H1 (cell line): ENCODE measurements around the gene EN1. TPM values are rescaled to one million over a fixed set of nuclear protein-coding genes. Genes with fewer than 3 reads are reported as not detected.

Source experiments
- CTCF ChIA-PET: fragments of 300-600 bp; sonication (Branson Sonifier 250); formaldehyde crosslinking; loops from one replicate; lab custom pipeline; 2021; ENCODE audit not compliant: partially characterized antibody; lab: Charles Lee
- POLR2A ChIA-PET: fragments of 300-600 bp; sonication (Branson Sonifier 250); formaldehyde crosslinking; loops from one replicate; lab custom pipeline; 2021; ENCODE audit warnings: inconsistent platforms; ENCODE audit not compliant: partially characterized antibody; lab: Charles Lee
- DNase-seq, 2 experiments: peaks; one replicate each; pipeline versions ENCODE4 v3.0.0 to v3.0.0-alpha.2; 2010 to 2022; ENCODE audit warnings: low spot score in 2 of 2, low read depth in 1 of 2, mixed read lengths in 1 of 2
- FAIRE-seq: peaks from 2 replicates; lab custom pipeline; 2011; peaks lifted over from hg19 to GRCh38; lab: Jason Lieb, UNC
- H2AFZ ChIP-seq: 2 replicates; pipeline ENCODE4 v1.8.1; 2012; ENCODE audit warnings: low read length, inconsistent platforms
- H2AK5ac ChIP-seq: 2 replicates; pipeline ENCODE4 v1.6.1; 2013; ENCODE audit warnings: low read depth, low read length
- H2BK120ac ChIP-seq: replicated peaks from 2 replicates; pipeline ENCODE3; 2013; ENCODE audit warnings: low read depth, low read length, inconsistent platforms
- H2BK12ac ChIP-seq: 2 replicates; pipeline ENCODE4 v1.6.1; 2013; ENCODE audit warnings: low read depth, low read length
- H2BK15ac ChIP-seq: 2 replicates; pipeline ENCODE4 v1.6.1; 2013; ENCODE audit warnings: low read length
- H2BK20ac ChIP-seq: 2 replicates; pipeline ENCODE4 v1.6.1; 2013; ENCODE audit warnings: low read length
- H2BK5ac ChIP-seq: 2 replicates; pipeline ENCODE4 v1.6.1; 2013; ENCODE audit warnings: low read depth, low read length
- H3K14ac ChIP-seq: 2 replicates; pipeline ENCODE4 v1.6.1; 2013; ENCODE audit warnings: inconsistent platforms; ENCODE audit not compliant: insufficient read length
- H3K18ac ChIP-seq: 2 replicates; pipeline ENCODE4 v1.6.1; 2013; ENCODE audit warnings: low read length; ENCODE audit errors: extremely low read depth
- H3K23ac ChIP-seq: 2 replicates; pipeline ENCODE4 v1.6.1; 2013; ENCODE audit warnings: inconsistent platforms; ENCODE audit not compliant: insufficient read length
- H3K23me2 ChIP-seq: 2 replicates; pipeline ENCODE4 v1.6.1; 2013; ENCODE audit warnings: low read depth, low read length
- H3K27ac ChIP-seq: 2 replicates; pipeline ENCODE4 v1.6.1; 2011; ENCODE audit warnings: low read depth, low read length, inconsistent platforms
- H3K27me3 ChIP-seq, 4 experiments: replicated peaks in 1 of 4; 1 replicate in 1 of 4; 2 replicates in 3 of 4; pipeline versions ENCODE4 v1.6.1 to v1.8.1; 2011 to 2013; ENCODE audit warnings: low read length in 3 of 4, mild to moderate bottlenecking in 3 of 4, inconsistent platforms in 2 of 4, mixed read lengths in 2 of 4, moderate library complexity in 1 of 4; ENCODE audit not compliant: control insufficient read depth in 3 of 4, insufficient read depth in 3 of 4; ENCODE audit errors: extremely low read depth in 1 of 4
- H3K36me3 ChIP-seq, 4 experiments: 2 replicates each; pipeline versions ENCODE4 v1.6.1 to v1.8.1; 2011 to 2013; ENCODE audit warnings: mild to moderate bottlenecking in 4 of 4, low read length in 3 of 4, moderate library complexity in 2 of 4, control low read depth in 1 of 4, inconsistent platforms in 1 of 4; ENCODE audit not compliant: insufficient read depth in 4 of 4, control insufficient read depth in 2 of 4
- H3K4ac ChIP-seq: replicated peaks from 2 replicates; pipeline ENCODE3; 2013; ENCODE audit warnings: low read length, low read depth, mixed read lengths, inconsistent platforms; ENCODE audit not compliant: insufficient read length
- H3K4me1 ChIP-seq, 4 experiments: replicated peaks in 1 of 4; 1 replicate in 1 of 4; 2 replicates in 3 of 4; pipeline versions ENCODE4 v1.6.1 to v1.8.1; 2011 to 2013; ENCODE audit warnings: low read length in 3 of 4, inconsistent platforms in 2 of 4, mixed read lengths in 1 of 4; ENCODE audit not compliant: insufficient read depth in 4 of 4, control insufficient read depth in 3 of 4
- H3K4me2 ChIP-seq, 2 experiments: 2 replicates each; pipeline versions ENCODE4 v1.6.1 to v1.8.1; 2011 to 2013; ENCODE audit warnings: low read depth in 2 of 2, low read length in 2 of 2, control low read depth in 1 of 2, inconsistent platforms in 1 of 2, mild to moderate bottlenecking in 1 of 2; ENCODE audit not compliant: insufficient read depth in 1 of 2
- H3K4me3 ChIP-seq, 4 experiments: fragments of 200-600, 300-600 bp in 1 of 4; sonication (generic), shearing (Covaris generic), sonication (Bioruptor Twin) in 1 of 4; 2 replicates each; pipeline versions ENCODE4 v1.5.1 to v1.8.1; 2011 to 2016; ENCODE audit warnings: low read length in 4 of 4, low read depth in 3 of 4, control low read depth in 2 of 4, inconsistent platforms in 2 of 4, mild to moderate bottlenecking in 2 of 4, mixed read lengths in 1 of 4, moderate library complexity in 1 of 4; ENCODE audit not compliant: insufficient read depth in 2 of 4; ENCODE audit errors: extremely low read depth in 1 of 4
- H3K56ac ChIP-seq: replicated peaks from 2 replicates; pipeline ENCODE3; 2013; ENCODE audit warnings: low read depth, mild to moderate bottlenecking, mixed read lengths, low read length, inconsistent platforms; ENCODE audit not compliant: insufficient read length
- H3K79me1 ChIP-seq: 2 replicates; pipeline ENCODE4 v1.6.1; 2013; ENCODE audit warnings: low read depth, low read length, control low read depth
- H3K79me2 ChIP-seq, 2 experiments: 2 replicates each; pipeline versions ENCODE4 v1.6.1 to v1.8.1; 2012 to 2013; ENCODE audit warnings: low read length in 2 of 2, mild to moderate bottlenecking in 2 of 2, inconsistent platforms in 1 of 2; ENCODE audit not compliant: insufficient read depth in 2 of 2, control insufficient read depth in 1 of 2
- H3K9ac ChIP-seq, 4 experiments: replicated peaks in 1 of 4; 1 replicate in 1 of 4; 2 replicates in 3 of 4; pipeline versions ENCODE4 v1.6.1 to v1.8.1; 2011 to 2013; ENCODE audit warnings: low read depth in 3 of 4, low read length in 3 of 4, control low read depth in 2 of 4, mild to moderate bottlenecking in 2 of 4, moderate library complexity in 2 of 4, inconsistent platforms in 1 of 4; ENCODE audit errors: extremely low read depth in 1 of 4
- H3K9me3 ChIP-seq, 2 experiments: 2 replicates each; pipeline versions ENCODE4 v1.6.1 to v1.8.1; 2012 to 2013; ENCODE audit warnings: mild to moderate bottlenecking in 2 of 2, moderate library complexity in 2 of 2, control low read depth in 1 of 2, inconsistent platforms in 1 of 2, low read depth in 1 of 2, low read length in 1 of 2, mixed read lengths in 1 of 2; ENCODE audit not compliant: insufficient read depth in 2 of 2
- H4K20me1 ChIP-seq, 2 experiments: replicated peaks in 1 of 2; 2 replicates each; pipeline versions ENCODE3 to v1.8.1; 2011 to 2013; ENCODE audit warnings: inconsistent platforms in 2 of 2, low read length in 2 of 2, mild to moderate bottlenecking in 1 of 2; ENCODE audit not compliant: insufficient read depth in 2 of 2, control insufficient read depth in 1 of 2
- H4K5ac ChIP-seq: 2 replicates; pipeline ENCODE4 v1.6.1; 2013; ENCODE audit warnings: low read length, low read depth, mixed read lengths, inconsistent platforms; ENCODE audit not compliant: insufficient read length
- H4K8ac ChIP-seq: 2 replicates; pipeline ENCODE4 v1.8.0; 2013; ENCODE audit warnings: mild to moderate bottlenecking, moderate library complexity, low read length, inconsistent platforms; ENCODE audit not compliant: insufficient read depth; ENCODE audit errors: extremely low read depth
- H4K91ac ChIP-seq: replicated peaks from 2 replicates; pipeline ENCODE3; 2013; ENCODE audit warnings: low read length, mixed read lengths, inconsistent platforms; ENCODE audit not compliant: insufficient read length
- ATF3 ChIP-seq: IDR thresholded peaks from 2 replicates; pipeline ENCODE4 v1.6.1; 2011; ENCODE audit warnings: low read depth, mild to moderate bottlenecking, low read length; ENCODE audit not compliant: insufficient read depth
- BACH1 ChIP-seq: IDR thresholded peaks from 2 replicates; pipeline ENCODE4 v1.6.1; 2012; ENCODE audit warnings: low read length, improper control_type of control experiment
- CEBPB ChIP-seq: IDR thresholded peaks from 2 replicates; pipeline ENCODE4 v1.6.1; 2012; ENCODE audit warnings: low read depth, low read length
- HDAC2 ChIP-seq, 2 experiments: fragments of 300-600 bp in 1 of 2; sonication (generic) in 1 of 2; IDR thresholded peaks; 2 replicates each; pipeline ENCODE4 v1.6.1; 2011 to 2012; ENCODE audit warnings: low read depth in 2 of 2, low read length in 2 of 2, mild to moderate bottlenecking in 2 of 2, moderate library complexity in 2 of 2, borderline replicate concordance in 1 of 2, inconsistent platforms in 1 of 2
- MAFK ChIP-seq: IDR thresholded peaks from 2 replicates; pipeline ENCODE4 v1.6.1; 2012; ENCODE audit warnings: low read depth, mild to moderate bottlenecking, improper control_type of control experiment, low read length
- NANOG ChIP-seq: IDR thresholded peaks from 2 replicates; pipeline ENCODE4 v1.6.1; 2011; ENCODE audit warnings: low read length, low read depth, mild to moderate bottlenecking, inconsistent platforms; ENCODE audit not compliant: insufficient read depth, poor library complexity, severe bottlenecking
- NRF1 ChIP-seq: IDR thresholded peaks from 2 replicates; pipeline ENCODE4 v1.6.1; 2011; ENCODE audit warnings: mild to moderate bottlenecking, low read depth, low read length, improper control_type of control experiment
- POLR2A ChIP-seq, 2 experiments: IDR thresholded peaks; 1 replicate in 1 of 2; 2 replicates in 1 of 2; pipeline ENCODE4 v1.6.1; 2011; ENCODE audit warnings: low read depth in 2 of 2, low read length in 2 of 2, mild to moderate bottlenecking in 2 of 2; ENCODE audit errors: control extremely low read depth in 1 of 2
- RAD21 ChIP-seq, 2 experiments: IDR thresholded peaks in 1 of 2; conservative IDR thresholded peaks in 1 of 2; 2 replicates each; pipeline ENCODE4 v1.6.1; 2011; ENCODE audit warnings: low read depth in 2 of 2, low read length in 2 of 2, improper control_type of control experiment in 1 of 2, inconsistent platforms in 1 of 2, mild to moderate bottlenecking in 1 of 2, moderate library complexity in 1 of 2
- SAP30 ChIP-seq: fragments of 300-600 bp; sonication (generic); IDR thresholded peaks from 2 replicates; pipeline ENCODE4 v1.7.1; 2012; ENCODE audit warnings: low read length, moderate library complexity, mild to moderate bottlenecking, inconsistent platforms; ENCODE audit not compliant: insufficient read depth, insufficient replicate concordance
- SP1 ChIP-seq: IDR thresholded peaks from 2 replicates; pipeline ENCODE4 v1.6.1; 2011; ENCODE audit warnings: low read depth, low read length
- SP4 ChIP-seq: IDR thresholded peaks from 2 replicates; pipeline ENCODE4 v1.6.1; 2012; ENCODE audit warnings: low read length, inconsistent platforms
- TAF1 ChIP-seq: IDR thresholded peaks from 2 replicates; pipeline ENCODE4 v1.6.1; 2011; ENCODE audit warnings: mild to moderate bottlenecking, low read depth, low read length
- YY1 ChIP-seq: IDR thresholded peaks from 2 replicates; pipeline ENCODE4 v1.6.1; 2011; ENCODE audit warnings: low read depth, mild to moderate bottlenecking, low read length
- ZNF274 ChIP-seq: IDR thresholded peaks from 2 replicates; pipeline ENCODE4 v1.7.0; 2012; ENCODE audit warnings: low read length, borderline replicate concordance; ENCODE audit errors: extremely low read depth
- WGBS, 2 experiments: shearing (Covaris generic) in 1 of 2; methylation state at CpG; one replicate each; pipeline versions ENCODE4 v1.1.6 to v1.1.7; 2013 to 2015; ENCODE audit warnings: low lambda C conversion rate in 2 of 2, mixed read lengths in 2 of 2, inconsistent platforms in 1 of 2, low coverage in 1 of 2, missing lambda C conversion rate in 1 of 2; ENCODE audit not compliant: insufficient replicate concordance in 2 of 2, insufficient coverage in 1 of 2, insufficient read length in 1 of 2; ENCODE audit errors: extremely low coverage in 1 of 2, missing lambda C conversion rate in 1 of 2; 5-methylcytosine and 5-hydroxymethylcytosine counted together
- polyA plus RNA-seq, 7 experiments: library from polyadenylated mRNA; depleted of rRNA in 3 of 7; stranded (reverse) in 5 of 7; unstranded in 2 of 7; fragments of >200 nt in 5 of 7; fragments of 200-250 nt in 2 of 7; gene quantifications; 1 replicate in 5 of 7; 2 replicates in 1 of 7; 4 replicates in 1 of 7; pipeline versions ENCODE4 v1.2.1 to v1.2.3, GENCODE V29; 2011 to 2013; ENCODE audit warnings: missing spikeins in 2 of 7, mixed read lengths in 2 of 7
- total RNA-seq: library from RNA; stranded (reverse); fragmentation: NEBNext Ultra II Directional; extraction: Animal tissue kit (Norgen Biotek cat#: 25700); gene quantifications from 2 replicates; pipeline ENCODE4 v1.2.1, GENCODE V29; 2021

Gene EN1
- total and polyA plus RNA-seq, 2 of the 8 experiments (the other 6 are each of a cell fraction or from before 2014, with no cell fraction given): not detected

GRCh38 chr2:118889995-118890394 lies 42.5 kb upstream of the EN1 start:
- Histone ChIP-seq H3K36me3 (no peaks in the 10 kb centered on the region), H3K27ac (no peak overlapping the region), H3K79me2 (no peaks in the 10 kb centered on the region), H3K9me3 (peaks cover 0 to 9% of the 10 kb centered on the region in 2 experiments; a peak in 2 of 4 replicates), H2BK12ac (no peak overlapping the region), H3K4me3 (no peak overlapping the region), H4K5ac (no peak overlapping the region), H3K23ac (no peak overlapping the region), H3K79me1 (no peaks in the 10 kb centered on the region), H4K8ac (no peak overlapping the region), H2AFZ (no peak overlapping the region), H3K9ac (no peak overlapping the region), H3K14ac (no peak overlapping the region), H2BK120ac (no peak overlapping the region), H2BK20ac (no peak overlapping the region), H3K56ac (no peak overlapping the region), H3K18ac (no peak overlapping the region), H3K4me1 (no peaks in the 10 kb centered on the region), H3K4me2 (no peak overlapping the region), H4K20me1 (no peaks in the 10 kb centered on the region), H2BK15ac (no peak overlapping the region), H4K91ac (no peak overlapping the region), H2AK5ac (no peak overlapping the region), H3K4ac (no peak overlapping the region), H2BK5ac (no peak overlapping the region), H3K23me2 (no peaks in the 10 kb centered on the region), H3K27me3 (no peaks in the 10 kb centered on the region; a peak in 1 of 7 replicates)
- CTCF ChIA-PET: interaction anchor here (1.1 kb wide), 1 partner anchor 122 kb away, joined by 3 read pairs; no protein-coding TSS in a partner anchor
- FAIRE-seq (no peak), DNase-seq (no peak)
- WGBS, 2 experiments: 93% methylated on average over 1 of the region's 1 CpG; no CpG with 5 or more reads in 1 of the 2 experiments
- POLR2A ChIA-PET: no interaction called here
- no peak for TF ChIP-seq SAP30
- no peak for TF ChIP-seq BACH1
- no peak for TF ChIP-seq MAFK
- TF ChIP-seq ZNF274: no peak
- TF ChIP-seq CEBPB: no peak
- no peak for TF ChIP-seq ATF3
- no peak for TF ChIP-seq TAF1
- TF ChIP-seq POLR2A (IDR thresholded peaks at IDR 0.05; ENCODE audit: control extremely low read depth in 1 of 2, low read depth in 2 of 2, low read length in 2 of 2): no peak
- no peak for TF ChIP-seq RAD21 (IDR thresholded peaks at IDR 0.05 in 1 of 2, conservative IDR thresholded peaks at IDR 0.05 in 1 of 2; ENCODE audit: low read depth in 2 of 2, low read length in 2 of 2)
- no peak for TF ChIP-seq HDAC2 (IDR thresholded peaks at IDR 0.05; ENCODE audit: borderline replicate concordance in 1 of 2, low read depth in 2 of 2, low read length in 2 of 2)
- TF ChIP-seq NRF1: no peak
- TF ChIP-seq NANOG: no peak
- no peak for TF ChIP-seq SP1
- no peak for TF ChIP-seq YY1
- TF ChIP-seq SP4: no peak
